BE2C (cell line): ENCODE data around the gene PDSS2.

Experiments used
- DNase-seq: peaks from one replicate; pipeline ENCODE4 v3.0.0-alpha.2; 2020
- H3K27me3 ChIP-seq: fragments of 250-450 bp; sonication (Bioruptor Pico); 2 replicates; pipeline ENCODE4 v1.5.1; 2020; ENCODE audit warnings: mild to moderate bottlenecking
- H3K36me3 ChIP-seq: fragments of 250-450 bp; sonication (Bioruptor Pico); 2 replicates; pipeline ENCODE4 v1.5.1; 2020; ENCODE audit warnings: mild to moderate bottlenecking
- H3K4me1 ChIP-seq: fragments of 250-450 bp; sonication (Bioruptor Pico); 2 replicates; pipeline ENCODE4 v1.5.1; 2020
- H3K4me3 ChIP-seq: 2 replicates; pipeline ENCODE4 v1.5.1; 2011; ENCODE audit warnings: low read depth, low read length
- H3K9me3 ChIP-seq: fragments of 250-450 bp; sonication (Bioruptor Pico); 2 replicates; pipeline ENCODE4 v1.5.1; 2020
- CTCF ChIP-seq: IDR thresholded peaks from 2 replicates; pipeline ENCODE4 v1.5.1; 2012; ENCODE audit warnings: mild to moderate bottlenecking, low read depth, low read length

Gene PDSS2

GRCh38 chr6:107409942-107410341 lies 49.4 kb downstream of the PDSS2 start:
- no peak for TF ChIP-seq CTCF
- DNase-seq, result no peak
- H3K9me3 ChIP-seq, result no peaks in the 10 kb centered on the region
- H3K4me3 ChIP-seq, result no peak overlapping the region
- no peaks in the 10 kb centered on the region for H3K36me3 ChIP-seq
- H3K27me3 ChIP-seq, result no peaks in the 10 kb centered on the region
- H3K4me1 ChIP-seq, result peaks cover 7% of the 10 kb centered on the region; the same call in 1 of the 2 replicates

GRCh38 chr6:107408714-107409113 lies 50.6 kb downstream of the PDSS2 start:
- Histone ChIP-seq H3K36me3 (no peaks in the 10 kb centered on the region), H3K27me3 (no peaks in the 10 kb centered on the region), H3K4me1 (peaks cover under 1% of the 10 kb centered on the region; the same call in 1 of the 2 replicates), H3K4me3 (no peak overlapping the region), H3K9me3 (no peaks in the 10 kb centered on the region)
- no peak for TF ChIP-seq CTCF
- DNase-seq, result no peak

GRCh38 chr6:107405002-107405401 lies 54.4 kb downstream of the PDSS2 start:
- TF ChIP-seq CTCF, result no peak
- Histone ChIP-seq H3K4me3 (no peak overlapping the region), H3K36me3 (no peaks in the 10 kb centered on the region), H3K27me3 (no peaks in the 10 kb centered on the region), H3K9me3 (no peaks in the 10 kb centered on the region; the same call in 1 of the 2 replicates), H3K4me1 (no peaks in the 10 kb centered on the region)
- no peak for DNase-seq

DNA sequence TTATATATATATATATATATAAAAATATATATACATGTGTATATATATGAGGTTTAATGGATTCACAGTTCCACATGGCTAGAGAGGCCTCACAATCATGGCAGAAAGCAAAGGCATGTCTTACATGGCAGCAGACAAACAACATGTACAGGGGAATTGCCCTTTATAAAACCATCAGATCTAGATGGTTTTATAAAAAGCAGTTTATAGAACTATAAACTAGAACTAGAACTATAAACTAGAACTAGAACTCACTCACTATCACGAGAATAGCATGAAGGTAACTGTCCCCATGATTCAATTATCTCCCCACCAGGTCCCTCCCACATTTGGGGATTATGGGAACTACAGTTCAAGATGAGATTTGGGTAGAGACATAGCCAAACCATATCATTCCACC lies 56.8 kb downstream of the PDSS2 start:
- TF ChIP-seq CTCF, result no peak
- Histone ChIP-seq H3K36me3 (no peaks in the 10 kb centered on the region), H3K27me3 (no peaks in the 10 kb centered on the region), H3K4me3 (no peak overlapping the region), H3K4me1 (no peaks in the 10 kb centered on the region), H3K9me3 (no peaks in the 10 kb centered on the region; the same call in 1 of the 2 replicates)
- no peak for DNase-seq

- Histone ChIP-seq H3K27me3 (no peaks in the 10 kb centered on the region), H3K9me3 (no peaks in the 10 kb centered on the region; the same call in 1 of the 2 replicates), H3K36me3 (no peaks in the 10 kb centered on the region), H3K4me3 (no peak overlapping the region), H3K4me1 (no peaks in the 10 kb centered on the region)
- no peak for DNase-seq
- no peak for TF ChIP-seq CTCF
Measured at GRCh38 chr6:107401573-107401972, 57.8 kb downstream of the PDSS2 start.

GRCh38 chr6:107400616-107401147 lies 58.7 kb downstream of the PDSS2 start:
- no peak for DNase-seq
- no peak for TF ChIP-seq CTCF
- Histone ChIP-seq H3K27me3 (no peaks in the 10 kb centered on the region), H3K4me3 (no peak overlapping the region), H3K36me3 (no peaks in the 10 kb centered on the region), H3K4me1 (no peaks in the 10 kb centered on the region), H3K9me3 (no peaks in the 10 kb centered on the region; the same call in 1 of the 2 replicates)
